ENCODE results near the gene USP49. TPM values are rescaled to one million over a fixed set of nuclear protein-coding genes. Genes with fewer than 3 reads are reported as not detected.

The USP49 gene
- total RNA-seq, 4 donors from 2014 or later = 2.9 to 17.1 (median 4.1) TPM

- Histone ChIP-seq H3K9me3 (no peaks in the 10 kb centered on the region), H3K27ac (no peak overlapping the region), H3K36me3 (peaks cover 60% of the 10 kb centered on the region), H3K27me3 (no peaks in the 10 kb centered on the region), H3K4me3 (no peak overlapping the region), H3K4me1 (peaks cover 8% of the 10 kb centered on the region)
- no peak for TF ChIP-seq EP300 (IDR thresholded peaks at IDR 0.05)
- no peak for TF ChIP-seq POLR2A (IDR thresholded peaks at IDR 0.05)
- no peak for TF ChIP-seq CTCF (IDR thresholded peaks at IDR 0.05)
- no peak for TF ChIP-seq POLR2AphosphoS5 (IDR thresholded peaks at IDR 0.05)
- WGBS = 81% methylated on average over 4 of the region's 4 CpGs
- DNase-seq (ENCODE audit: low spot score in 2 of 2) = no peak
Observed at GRCh38 chr6:41791984-41792383, 103.2 kb downstream of the USP49 start.

GRCh38 chr6:41791305-41791704, 103.9 kb downstream of the USP49 start:
- Histone ChIP-seq H3K4me1 (peaks cover 8% of the 10 kb centered on the region), H3K4me3 (no peak overlapping the region), H3K27ac (no peak overlapping the region), H3K27me3 (no peaks in the 10 kb centered on the region), H3K36me3 (peaks cover 56% of the 10 kb centered on the region), H3K9me3 (no peaks in the 10 kb centered on the region)
- 68% methylated on average over 1 of the region's 1 CpG for WGBS
- TF ChIP-seq POLR2A (IDR thresholded peaks at IDR 0.05) = no peak
- no peak for TF ChIP-seq POLR2AphosphoS5 (IDR thresholded peaks at IDR 0.05)
- TF ChIP-seq EP300 (IDR thresholded peaks at IDR 0.05) = no peak
- TF ChIP-seq CTCF (IDR thresholded peaks at IDR 0.05) = no peak
- no peak for DNase-seq (ENCODE audit: low spot score in 2 of 2)

- no peaks in the 10 kb centered on the region for H3K9me3 ChIP-seq
- TF ChIP-seq EP300 (IDR thresholded peaks at IDR 0.05) (no peak), CTCF (IDR thresholded peaks at IDR 0.05) (no peak)
- H3K36me3 ChIP-seq = peaks cover 44% of the 10 kb centered on the region
- peaks cover 21% of the 10 kb centered on the region for H3K4me1 ChIP-seq
- H3K4me3 ChIP-seq = no peak overlapping the region
- H3K27me3 ChIP-seq = no peaks in the 10 kb centered on the region
- 96% methylated on average over 1 of the region's 1 CpG for WGBS
- no peak for DNase-seq (ENCODE audit: low spot score in 2 of 2)
- H3K27ac ChIP-seq = no peak overlapping the region
Observed at GRCh38 chr6:41790045-41790444, 105.1 kb downstream of the USP49 start.

GRCh38 chr6:41789390-41789724, 105.8 kb downstream of the USP49 start:
- no peak for DNase-seq (ENCODE audit: low spot score in 2 of 2)
- WGBS = 80% methylated on average over 3 of the region's 3 CpGs
- Histone ChIP-seq H3K27ac (no peak overlapping the region), H3K9me3 (no peaks in the 10 kb centered on the region), H3K4me1 (peaks cover 28% of the 10 kb centered on the region), H3K27me3 (no peaks in the 10 kb centered on the region), H3K4me3 (no peak overlapping the region), H3K36me3 (peaks cover 43% of the 10 kb centered on the region)
- no peak for TF ChIP-seq EP300 (IDR thresholded peaks at IDR 0.05)
- TF ChIP-seq POLR2AphosphoS5 (IDR thresholded peaks at IDR 0.05) = no peak
- no peak for TF ChIP-seq POLR2A (IDR thresholded peaks at IDR 0.05)
- no peak for TF ChIP-seq CTCF (IDR thresholded peaks at IDR 0.05)

- peak within 1 kb of the TSS; percentile 96 for H3K27ac ChIP-seq
- DNase-seq (ENCODE audit: low spot score in 2 of 2) = peak; percentile 96 to 97
- WGBS = 1% methylated on average over 25 of the region's 55 CpGs
- no peaks in the 10 kb centered on the region for H3K27me3 ChIP-seq
- TF ChIP-seq EP300 (IDR thresholded peaks at IDR 0.05) = no peak
- TF ChIP-seq POLR2A (IDR thresholded peaks at IDR 0.05) = peak; percentile 43 to 75
- peak; percentile 87 to 95 for TF ChIP-seq CTCF (IDR thresholded peaks at IDR 0.05)
- peak; percentile 64 to 97 (median 69) for TF ChIP-seq POLR2AphosphoS5 (IDR thresholded peaks at IDR 0.05)
- H3K36me3 ChIP-seq = peaks cover 34% of the 10 kb centered on the region
- peak within 1 kb of the TSS; percentile 78 for H3K4me3 ChIP-seq
- peaks cover 35% of the 10 kb centered on the region for H3K4me1 ChIP-seq
- no peaks in the 10 kb centered on the region for H3K9me3 ChIP-seq
Observed at GRCh38 chr6:41787219-41787917, 107.8 kb downstream of the USP49 start, which contains the start of gene TOMM6. TSS of gene TOMM6 (plus strand) at chr6:41787694. CDS start at chr6:41787698, 4 bp downstream.
